SH-SY5Y (cell line): ENCODE measurements around the gene INS.

Experiments used
- GATA2 ChIP-seq: IDR thresholded peaks from 2 replicates; pipeline ENCODE4 v1.6.1; 2011; ENCODE audit warnings: mild to moderate bottlenecking, low read depth, low read length
- GATA3 ChIP-seq: IDR thresholded peaks from 2 replicates; pipeline ENCODE4 v1.6.1; 2011; ENCODE audit warnings: low read depth, mild to moderate bottlenecking, low read length, moderate library complexity

INS gene

DNA sequence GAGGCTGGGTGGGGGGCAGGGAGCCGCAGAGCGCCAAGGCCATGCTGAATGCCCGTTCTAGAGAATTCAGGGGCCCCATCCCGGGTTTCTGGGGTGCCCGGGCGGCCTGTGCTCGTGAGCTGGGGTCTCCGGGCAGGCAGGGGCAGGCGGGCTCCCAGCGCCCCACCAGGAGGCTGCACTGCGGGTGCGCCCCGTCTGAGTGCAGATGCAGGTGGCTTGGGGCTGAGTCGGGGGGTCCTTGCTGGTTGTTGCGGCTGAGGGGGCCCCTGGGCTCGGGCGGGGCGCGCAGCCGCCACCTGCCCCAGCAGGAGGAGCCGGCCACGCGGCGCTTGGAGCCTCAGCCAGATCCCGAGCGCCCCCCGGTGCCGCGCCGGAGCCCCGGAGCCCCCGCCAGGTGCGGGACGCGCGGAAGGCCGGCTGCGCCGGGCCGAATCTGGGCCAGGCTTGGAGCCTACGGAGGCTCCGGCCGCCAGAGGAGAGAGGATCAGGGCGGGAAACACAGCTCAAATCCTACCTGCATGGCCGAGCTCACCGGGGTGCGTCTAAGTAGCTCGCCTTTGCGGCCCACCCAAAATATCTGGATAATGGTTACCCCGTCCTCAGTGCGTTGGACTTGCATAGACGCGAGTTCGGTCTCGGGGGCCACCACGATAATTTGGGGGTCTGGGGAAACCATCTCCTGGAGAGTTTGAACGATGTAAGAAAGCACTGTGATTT, 21.2 kb downstream of the INS start:
- TF ChIP-seq GATA3 (no peak), GATA2 (no peak)

DNA sequence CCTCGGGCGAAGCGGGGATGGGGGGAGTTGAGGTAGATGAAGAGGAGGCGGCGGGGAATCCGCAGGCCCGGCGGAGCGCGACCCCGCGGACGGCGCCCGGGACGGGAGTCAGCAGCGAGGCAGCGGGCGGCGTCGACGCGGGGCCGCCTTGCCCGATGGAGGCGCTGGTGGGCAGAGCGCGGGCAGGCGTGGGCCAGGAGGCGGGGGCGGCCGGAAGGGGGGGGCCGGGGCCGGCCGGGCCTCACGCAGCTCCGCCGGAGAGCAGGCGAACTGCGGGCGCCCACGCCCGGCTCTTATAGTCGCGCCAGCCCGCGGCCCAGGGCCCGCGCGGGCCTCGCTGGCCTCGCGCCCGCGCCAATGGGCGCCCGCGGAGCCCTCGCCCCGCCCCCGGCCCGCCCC, 21.9 kb downstream of the INS start, which contains the start of gene IGF2:
Gene IGF2 (minus strand): TSS at position 267 of the 399 bp plus-strand sequence. CDS start 3,866 bp downstream, outside the sequence.
- TF ChIP-seq GATA2 (no peak), GATA3 (no peak)

DNA sequence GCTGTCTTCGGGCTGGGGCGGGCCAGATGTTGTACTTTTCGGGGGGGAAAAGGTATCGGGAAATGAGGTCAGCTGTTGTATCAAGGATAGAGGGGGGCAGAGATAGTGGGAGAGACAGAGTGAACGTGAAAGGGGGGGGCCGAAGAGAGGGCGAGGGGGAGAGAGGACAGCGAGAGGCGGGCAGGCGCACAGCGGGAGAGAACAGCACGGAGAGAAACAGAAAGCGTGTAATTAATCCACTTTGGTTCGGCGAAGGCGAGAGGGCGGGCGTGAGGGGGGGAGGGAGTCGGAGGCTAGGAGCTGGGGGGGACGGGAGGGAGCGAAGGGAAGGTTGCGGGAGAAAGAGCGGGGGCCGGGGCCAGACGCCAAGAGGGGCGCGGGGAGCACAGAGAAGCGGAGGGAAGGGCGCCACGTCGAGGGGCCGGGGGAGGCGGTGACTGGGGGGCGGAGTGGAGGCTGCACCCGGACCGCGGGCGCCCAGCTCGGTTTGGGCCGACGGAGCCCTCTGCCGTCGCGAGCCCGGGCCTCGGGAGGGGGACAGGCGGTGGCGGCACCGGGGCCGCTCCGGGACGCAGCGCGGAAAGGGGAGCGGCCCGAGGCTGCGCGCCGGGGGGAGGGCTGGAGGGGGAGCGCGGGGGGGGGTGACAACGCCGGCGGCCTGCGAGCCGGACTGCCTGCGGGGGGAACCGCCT, 22.4 kb downstream of the INS start:
- TF ChIP-seq GATA3 (no peak), GATA2 (no peak)

DNA sequence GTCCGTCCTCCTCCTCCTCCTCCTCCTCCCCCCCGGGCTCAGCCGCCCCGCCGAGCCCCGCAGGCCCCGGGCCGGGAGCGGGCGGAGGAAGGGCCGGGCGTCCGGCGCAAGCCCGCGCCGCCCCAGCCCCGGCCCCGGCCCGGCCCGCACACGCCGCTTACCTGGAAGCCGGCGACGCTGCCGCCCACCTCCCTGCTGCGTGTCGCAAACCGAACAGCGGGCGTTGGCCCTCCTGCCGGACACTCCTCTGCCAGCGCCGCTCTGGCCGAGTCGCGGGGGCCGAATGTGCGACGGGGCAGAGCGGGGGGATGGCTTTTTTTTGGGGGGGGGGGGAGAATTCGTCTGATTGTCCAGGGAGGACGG, 23.0 kb downstream of the INS start:
- TF ChIP-seq GATA3: no peak
- TF ChIP-seq GATA2: no peak

DNA sequence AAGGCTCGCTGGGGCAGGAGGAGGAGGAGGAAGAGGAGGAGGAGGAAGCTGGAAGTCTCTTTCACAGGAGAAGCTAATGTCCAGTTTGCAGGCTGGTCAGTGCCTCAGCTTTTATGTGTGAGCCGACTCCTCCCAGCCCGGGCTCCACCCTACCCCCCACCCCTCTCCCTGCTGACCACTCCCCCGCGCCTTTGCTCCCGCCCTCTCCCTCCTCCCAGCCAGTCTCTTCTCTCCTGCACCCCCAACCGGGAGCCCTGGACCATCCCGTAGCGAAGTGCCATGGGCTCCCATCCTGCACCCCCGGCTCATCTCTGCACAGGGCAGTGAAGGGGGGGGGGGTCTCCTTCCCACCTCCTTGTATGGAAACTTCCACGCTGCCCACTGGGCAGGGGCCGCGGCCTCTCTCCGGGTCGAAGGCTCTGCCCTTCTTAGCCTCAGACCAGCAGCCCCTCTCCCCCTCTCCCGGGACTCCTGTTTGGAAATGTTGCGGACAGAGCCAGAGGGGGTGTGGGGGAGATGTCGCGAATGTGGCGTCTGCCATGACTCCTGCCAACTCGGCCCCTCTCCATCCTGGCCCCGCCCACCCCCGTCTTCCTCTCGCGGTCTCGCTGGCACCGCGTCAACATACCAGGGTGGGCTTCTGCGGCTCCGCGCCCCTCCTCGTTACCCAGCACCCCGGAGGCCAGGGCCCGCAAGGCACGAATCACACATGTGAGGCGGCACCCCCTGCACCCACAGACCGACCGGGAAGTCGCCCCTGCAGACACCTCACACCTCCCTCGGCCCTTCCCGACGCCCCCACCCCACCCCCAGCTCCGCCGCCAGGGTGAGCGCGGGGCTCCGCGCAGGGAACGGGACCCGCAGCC, 23.6 kb downstream of the INS start:
- TF ChIP-seq GATA2 (no peak), GATA3 (no peak)

DNA sequence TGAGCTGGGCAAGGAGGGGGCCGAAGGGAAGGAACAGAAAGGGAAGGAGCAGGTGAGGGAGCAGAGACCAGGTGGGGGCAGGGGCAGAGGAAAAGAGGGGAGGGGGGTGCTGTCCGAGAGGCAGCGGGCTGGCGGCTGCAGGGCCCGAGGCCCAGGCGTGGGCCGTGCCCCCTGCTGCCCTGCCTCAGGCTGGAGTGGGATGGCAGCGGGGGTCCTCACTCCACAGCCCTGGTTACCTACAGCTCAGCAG, 24.1 kb downstream of the INS start:
- TF ChIP-seq GATA3 (no peak), GATA2 (no peak)

DNA sequence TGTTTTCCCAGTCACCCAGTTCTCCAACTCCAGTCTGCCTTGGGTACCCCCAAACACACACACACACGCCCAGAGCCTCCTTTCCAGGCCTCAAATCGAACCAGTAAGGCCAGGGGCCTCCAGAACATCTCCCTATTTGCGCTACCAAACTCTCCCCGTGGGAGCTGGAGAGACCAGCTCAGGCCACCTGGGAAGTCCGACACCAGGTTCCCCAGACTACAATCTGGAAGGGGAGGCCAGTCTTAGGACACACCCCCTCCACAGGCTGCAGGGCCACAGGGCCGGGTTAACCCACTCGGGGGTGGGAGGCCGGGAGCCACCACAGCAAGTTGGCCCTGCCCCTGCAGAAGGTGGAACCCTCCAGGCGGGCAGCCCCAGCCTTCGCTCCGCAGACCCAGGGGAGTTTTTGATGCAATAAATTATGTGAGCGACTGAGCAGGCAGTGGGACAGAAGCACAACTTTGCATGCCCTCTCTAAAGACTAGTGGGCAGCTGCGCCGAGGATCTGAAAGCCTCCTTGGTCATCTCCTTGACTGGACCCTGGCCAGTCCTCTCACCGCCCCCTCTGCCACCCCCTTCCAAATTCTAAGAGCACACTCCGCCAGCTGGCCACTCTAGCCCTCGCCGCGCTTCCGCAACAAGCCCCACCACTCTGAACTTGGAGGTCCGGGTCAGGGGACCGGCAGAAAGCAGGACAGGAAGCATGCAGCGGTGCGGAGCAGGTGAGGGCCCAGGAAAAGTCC, 24.6 kb downstream of the INS start:
- TF ChIP-seq GATA2 (no peak), GATA3 (no peak)

DNA sequence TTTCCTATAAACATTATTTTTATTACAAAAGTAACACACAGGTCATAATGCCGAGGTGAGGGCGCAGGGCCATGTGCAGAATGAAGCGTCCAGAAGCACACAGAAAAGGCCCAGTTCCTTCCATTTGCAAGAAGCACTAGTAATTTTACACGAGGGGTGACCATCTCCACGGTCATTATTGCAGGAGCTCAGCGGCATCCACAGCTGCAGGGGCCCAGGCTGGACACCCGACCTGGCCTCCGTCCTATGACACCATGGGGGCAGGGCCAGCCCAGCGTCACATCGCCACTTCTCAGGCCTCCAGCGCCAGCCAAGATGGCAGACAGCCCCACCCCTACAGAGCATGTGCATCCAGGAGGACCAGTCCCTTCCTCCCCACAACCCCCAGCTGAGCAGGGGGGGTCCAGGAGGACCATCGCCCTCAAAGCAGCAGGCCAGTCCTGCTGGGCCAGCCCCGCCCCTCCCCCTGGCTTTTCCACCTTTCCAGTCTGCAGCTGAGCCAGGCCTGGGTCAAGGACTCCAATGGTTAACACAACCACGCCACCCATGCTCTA, 25.3 kb downstream of the INS start:
- TF ChIP-seq GATA3 (no peak), GATA2 (no peak)

DNA sequence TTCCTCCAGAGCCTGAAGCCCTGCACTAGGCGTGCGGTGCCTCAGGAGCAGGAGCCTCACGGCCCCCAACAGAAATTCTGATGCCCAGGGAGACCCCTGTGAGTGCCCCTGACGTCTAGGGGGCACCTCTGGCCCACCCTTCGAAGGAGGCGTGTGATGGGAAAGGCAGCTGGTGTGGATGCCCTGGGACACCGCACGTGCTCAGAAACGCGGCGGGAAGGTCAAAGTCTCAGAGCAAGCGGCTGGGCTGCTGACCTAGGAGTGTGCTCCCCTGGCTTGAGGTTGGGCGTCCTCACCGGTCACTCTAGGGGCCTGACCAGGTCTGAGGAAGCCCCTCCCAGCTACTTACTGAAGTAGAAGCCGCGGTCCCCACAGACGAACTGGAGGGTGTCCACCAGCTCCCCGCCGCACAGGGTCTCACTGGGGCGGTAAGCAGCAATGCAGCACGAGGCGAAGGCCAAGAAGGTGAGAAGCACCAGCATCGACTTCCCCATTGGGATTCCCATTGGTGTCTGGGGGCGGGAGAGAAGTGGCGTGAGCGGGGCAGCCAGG, 25.9 kb downstream of the INS start:
- TF ChIP-seq GATA3: no peak
- TF ChIP-seq GATA2: no peak

DNA sequence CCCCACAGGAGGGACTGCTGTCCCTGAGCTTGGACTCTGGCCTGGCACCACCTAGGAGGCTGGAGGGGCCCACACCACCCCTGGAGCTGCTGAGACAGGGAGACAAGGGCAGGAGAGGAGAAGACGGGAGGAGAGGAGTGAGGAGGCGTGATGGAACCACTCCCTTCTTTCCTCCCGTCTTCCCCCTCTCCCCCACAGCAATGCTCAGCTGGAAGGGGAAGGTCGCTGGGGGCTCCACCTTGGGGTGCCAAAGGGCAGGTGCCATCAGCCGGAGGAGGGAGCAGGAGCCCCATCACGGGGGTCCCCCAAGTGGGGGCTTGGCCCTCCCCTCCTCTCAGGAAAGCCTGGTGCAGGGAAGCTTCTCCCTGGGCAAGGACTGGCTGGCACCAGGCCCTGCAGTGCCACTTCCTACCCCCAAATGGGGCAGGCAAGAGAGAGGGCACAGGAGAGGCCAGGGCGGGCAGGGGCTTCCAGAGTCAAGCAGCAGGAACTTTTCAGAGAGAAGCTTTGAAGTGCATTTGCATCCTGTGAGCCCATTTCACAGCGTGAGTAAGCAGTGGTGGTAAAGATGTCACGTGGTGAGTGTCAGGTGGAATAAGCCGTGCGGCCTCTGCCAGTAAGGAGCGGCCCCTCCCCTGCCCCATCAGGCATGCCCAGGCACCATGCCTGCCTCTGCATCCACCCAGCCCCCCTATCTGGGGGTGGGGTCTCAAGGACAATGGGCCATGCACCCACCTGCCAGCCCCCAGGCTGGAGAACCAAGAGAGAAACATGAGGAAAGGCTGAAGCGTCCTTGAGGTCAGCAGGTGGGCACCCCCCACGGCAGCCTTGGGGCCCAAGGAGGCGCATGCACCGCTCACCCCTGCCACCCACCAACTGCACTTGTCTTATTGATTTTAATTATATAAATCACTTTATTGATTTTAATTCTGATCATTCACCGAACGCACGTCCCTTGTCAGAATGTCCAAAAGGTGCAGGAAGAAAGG, 26.7 kb downstream of the INS start:
- no peak for TF ChIP-seq GATA3
- TF ChIP-seq GATA2: no peak

DNA sequence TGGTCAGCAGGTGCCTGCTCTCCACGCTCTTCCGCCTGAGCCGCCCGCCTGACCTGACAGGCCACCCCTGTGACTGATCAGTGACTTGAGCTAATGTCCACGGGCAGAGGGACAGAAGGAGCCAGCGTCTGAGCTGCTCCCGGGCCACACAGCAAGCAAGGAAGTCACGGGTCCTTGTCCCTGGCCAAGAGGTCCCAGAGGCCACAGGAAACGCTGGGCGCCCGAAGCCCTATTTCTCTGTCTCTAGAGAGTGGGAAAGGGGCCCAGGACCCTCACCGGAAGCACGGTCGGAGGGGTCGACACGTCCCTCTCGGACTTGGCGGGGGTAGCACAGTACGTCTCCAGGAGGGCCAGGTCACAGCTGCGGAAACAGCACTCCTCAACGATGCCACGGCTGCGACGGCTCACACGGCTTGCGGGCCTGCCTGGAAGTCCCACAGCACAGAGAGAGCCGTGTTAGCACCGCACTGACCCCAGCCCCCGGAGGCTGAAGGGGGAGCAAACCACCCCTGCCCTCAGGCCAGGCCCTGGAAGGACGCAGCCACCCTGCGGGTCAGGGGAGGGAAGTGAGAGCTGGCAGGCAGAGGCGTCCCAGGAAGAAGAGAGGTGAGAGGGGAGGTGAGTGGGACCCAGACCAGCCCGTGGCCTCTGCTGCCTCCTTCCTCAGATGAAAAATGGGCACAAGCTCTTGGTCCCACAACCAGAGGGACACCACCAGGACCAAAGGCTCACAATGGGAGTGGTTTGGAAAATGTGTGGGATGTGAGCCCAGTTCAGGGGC, 27.6 kb downstream of the INS start:
- TF ChIP-seq GATA2 (no peak), GATA3 (no peak)

DNA sequence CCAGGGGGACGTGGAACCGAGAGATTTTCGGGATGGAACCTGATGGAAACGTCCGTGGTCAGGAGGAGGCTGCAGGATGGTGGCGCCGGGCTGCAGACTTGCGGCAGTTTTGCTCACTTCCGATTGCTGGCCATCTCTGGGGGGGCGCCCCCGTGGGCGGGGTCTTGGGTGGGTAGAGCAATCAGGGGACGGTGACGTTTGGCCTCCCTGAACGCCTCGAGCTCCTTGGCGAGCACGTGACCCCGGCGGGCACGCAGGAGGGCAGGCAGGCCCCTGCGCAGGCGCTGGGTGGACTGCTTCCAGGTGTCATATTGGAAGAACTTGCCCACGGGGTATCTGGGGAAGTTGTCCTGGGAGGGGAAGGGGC, 28.2 kb downstream of the INS start:
- TF ChIP-seq GATA2 (no peak), GATA3 (no peak)
